D721Med (cell line): ENCODE data around the gene UNC93A.
"Not testable (repeated sequence)": the region's sequence is repeated elsewhere in the genome, so short reads cannot be mapped to it uniquely, and the experiment has no call there.

ENCODE experiments used
- DNase-seq: peaks from one replicate; pipeline ENCODE4 v3.0.0; 2011; ENCODE audit warnings: low spot score; ENCODE audit not compliant: insufficient read length
- FAIRE-seq: peaks from 2 replicates; lab custom pipeline; 2011; peaks lifted over from hg19 to GRCh38; lab: Jason Lieb, UNC
- CTCF ChIP-seq: IDR thresholded peaks from 2 replicates; pipeline ENCODE4 v1.5.1; 2012; ENCODE audit warnings: mild to moderate bottlenecking, control low read depth; ENCODE audit not compliant: insufficient read depth; ENCODE audit errors: missing control alignments

The UNC93A gene

GRCh38 chr6:167247814-167248595, 43.1 kb upstream of the UNC93A start:
- FAIRE-seq (no peak), DNase-seq (no peak)
- no peak for TF ChIP-seq CTCF

- not testable (repeated sequence) for FAIRE-seq, DNase-seq
Observed at GRCh38 chr6:167248878-167249455, 42.1 kb upstream of the UNC93A start.

- FAIRE-seq (no peak), DNase-seq (no peak)
- no peak for TF ChIP-seq CTCF
Observed at GRCh38 chr6:167252271-167252670, 38.8 kb upstream of the UNC93A start.

GRCh38 chr6:167255918-167256553, 35.1 kb upstream of the UNC93A start:
- no peak for TF ChIP-seq CTCF
- FAIRE-seq (no peak), DNase-seq (no peak)

GRCh38 chr6:167258646-167259045, 32.5 kb upstream of the UNC93A start:
- FAIRE-seq (no peak), DNase-seq (no peak)
- TF ChIP-seq CTCF: no peak

- DNase-seq: not testable (repeated sequence)
Observed at GRCh38 chr6:167266057-167266829, 24.9 kb upstream of the UNC93A start.

GRCh38 chr6:167266830-167267555, 24.1 kb upstream of the UNC93A start:
- DNase-seq (no peak), FAIRE-seq (no peak)
- no peak for TF ChIP-seq CTCF

More at GRCh38 chr6:167266057-167266829, 24.9 kb upstream of the UNC93A start:
- not testable (repeated sequence) for FAIRE-seq

- FAIRE-seq, DNase-seq: not testable (repeated sequence)
Observed at GRCh38 chr6:167267556-167267898, 23.6 kb upstream of the UNC93A start.
